Thyroid gland (tissue), 4 donors: ENCODE data around the gene PCK2. TPM values are rescaled to one million over a fixed set of nuclear protein-coding genes. Genes with fewer than 3 reads are reported as not detected.
A peak's percentile ranks its signal among the peaks of the same experiment; 100 is the strongest.

Experiments used
- DNase-seq, 2 donors: peaks; one replicate each; pipeline ENCODE4 v3.0.0-alpha.2; 2019
- H3K27ac ChIP-seq, 3 donors: fragments of 200-600 bp; sonication (generic); 1 replicate in 2 of 3; 2 replicates in 1 of 3; pipeline ENCODE4 v1.5.1; 2016 to 2019; ENCODE audit warnings: mild to moderate bottlenecking in 1 of 3, moderate library complexity in 1 of 3
- H3K27me3 ChIP-seq: fragments of 200-600 bp; sonication (generic); one replicate; pipeline ENCODE4 v1.5.1; 2019
- H3K36me3 ChIP-seq, 2 donors: fragments of 200-600 bp; sonication (generic); one replicate each; pipeline ENCODE4 v1.5.1; 2016 to 2019
- H3K4me1 ChIP-seq, 2 donors: fragments of 200-600 bp; sonication (generic); one replicate each; pipeline ENCODE4 v1.5.1; 2017 to 2019
- H3K4me3 ChIP-seq, 3 donors: fragments of 200-600 bp; sonication (generic); replicated peaks in 1 of 3; 1 replicate in 2 of 3; 2 replicates in 1 of 3; pipeline ENCODE4 v1.5.1; 2016; ENCODE audit warnings: mild to moderate bottlenecking in 1 of 3
- H3K9me3 ChIP-seq: fragments of 200-600 bp; sonication (generic); one replicate; pipeline ENCODE4 v1.5.1; 2017
- CTCF ChIP-seq, 6 experiments: fragments of 200-600 bp in 3 of 6; fragments of 450-650 bp in 3 of 6; sonication (generic) in 3 of 6; IDR thresholded peaks; one replicate each; pipeline ENCODE4 v1.5.1; 2016 to 2019; ENCODE audit warnings: antibody characterized with exemption in 6 of 6, mild to moderate bottlenecking in 2 of 6, inconsistent platforms in 1 of 6, moderate library complexity in 1 of 6
- POLR2A ChIP-seq, 2 donors: fragments of 450-650 bp; IDR thresholded peaks; one replicate each; pipeline ENCODE4 v1.6.1; 2017; ENCODE audit warnings: antibody characterized with exemption in 2 of 2, mild to moderate bottlenecking in 2 of 2, moderate library complexity in 1 of 2
- WGBS, 2 donors: methylation state at CpG; one replicate each; pipeline ENCODE4 v1.1.5; 2017; 5-methylcytosine and 5-hydroxymethylcytosine counted together
- intact Hi-C: fragments of 100-400 bp; cut with DNase I; formaldehyde crosslinking; loops from one replicate; pipeline ENCODE4 v1.15.1; 2023
- total RNA-seq, 4 donors: library from RNA; depleted of rRNA; stranded (reverse); fragments of >200 nt; gene quantifications; one replicate each; pipeline ENCODE4 v1.2.3, GENCODE V29; 2016

The PCK2 gene
- total RNA-seq, 4 donors from 2014 or later = 29.8 to 47.4 (median 39.3) TPM

GRCh38 chr14:24131549-24131966 lies 37.4 kb downstream of the PCK2 start:
- Histone ChIP-seq H3K27me3 (no peaks in the 10 kb centered on the region), H3K36me3 (no peaks in the 10 kb centered on the region), H3K4me1 (peaks cover 5 to 7% of the 10 kb centered on the region in 2 donors), H3K27ac (peak overlapping the region in 2 of 3 donors; percentile 16 to 56), H3K4me3 (no peak overlapping the region), H3K9me3 (no peaks in the 10 kb centered on the region)
- DNase-seq = no peak
- WGBS, 2 donors = 84 to 90% methylated on average over 6 to 15 of the region's 15 CpGs
- TF ChIP-seq CTCF (IDR thresholded peaks at IDR 0.05) (no peak), POLR2A (IDR thresholded peaks at IDR 0.05) (no peak)
- intact Hi-C loops = no loop called here

- TF ChIP-seq POLR2A (IDR thresholded peaks at IDR 0.05) (no peak), CTCF (IDR thresholded peaks at IDR 0.05) (no peak)
- Histone ChIP-seq H3K27me3 (no peaks in the 10 kb centered on the region), H3K9me3 (no peaks in the 10 kb centered on the region), H3K36me3 (no peaks in the 10 kb centered on the region), H3K27ac (peak overlapping the region in 1 of 3 donors; percentile 56), H3K4me1 (peaks cover 11 to 13% of the 10 kb centered on the region in 2 donors), H3K4me3 (no peak overlapping the region)
- 57 to 60% methylated on average over 18 to 23 of the region's 24 CpGs for WGBS, 2 donors
- intact Hi-C loops = no loop called here
- DNase-seq = peak; percentile 37 to 67
Measured at GRCh38 chr14:24132061-24132685, 38.1 kb downstream of the PCK2 start.

- DNase-seq = no peak
- TF ChIP-seq CTCF (IDR thresholded peaks at IDR 0.05) (no peak), POLR2A (IDR thresholded peaks at IDR 0.05) (no peak)
- Histone ChIP-seq H3K4me3 (no peak overlapping the region), H3K9me3 (no peaks in the 10 kb centered on the region), H3K4me1 (peaks cover 11 to 14% of the 10 kb centered on the region in 2 donors), H3K27me3 (no peaks in the 10 kb centered on the region), H3K36me3 (peaks cover 0 to 5% of the 10 kb centered on the region in 2 donors), H3K27ac (no peak overlapping the region)
- WGBS, 2 donors = 97 to 100% methylated on average over 2 of the region's 2 CpGs
- intact Hi-C loops = no loop called here
Measured at GRCh38 chr14:24132976-24133375, 38.9 kb downstream of the PCK2 start.

- DNase-seq = no peak
- peaks cover 11 to 14% of the 10 kb centered on the region in 2 donors for H3K4me1 ChIP-seq
- H3K36me3 ChIP-seq = peaks cover 7 to 12% of the 10 kb centered on the region in 2 donors
- H3K27ac ChIP-seq = no peak overlapping the region
- H3K4me3 ChIP-seq = no peak overlapping the region
- intact Hi-C loops = no loop called here
- H3K9me3 ChIP-seq = no peaks in the 10 kb centered on the region
- TF ChIP-seq POLR2A (IDR thresholded peaks at IDR 0.05) = no peak
- TF ChIP-seq CTCF (IDR thresholded peaks at IDR 0.05) = no peak
- H3K27me3 ChIP-seq = no peaks in the 10 kb centered on the region
- 93 to 95% methylated on average over 1 of the region's 1 CpG for WGBS, 2 donors
Measured at GRCh38 chr14:24133735-24134134, 39.6 kb downstream of the PCK2 start.

- peak overlapping the region in 2 of 3 donors; percentile 10 to 83 for H3K4me3 ChIP-seq
- peaks cover 14 to 15% of the 10 kb centered on the region in 2 donors for H3K36me3 ChIP-seq
- no peaks in the 10 kb centered on the region for H3K9me3 ChIP-seq
- WGBS, 2 donors = 4 to 6% methylated on average over 8 of the region's 9 CpGs
- H3K27ac ChIP-seq = peak overlapping the region; percentile 52 to 80 (median 62)
- TF ChIP-seq POLR2A (IDR thresholded peaks at IDR 0.05) (no peak), CTCF (IDR thresholded peaks at IDR 0.05) (no peak)
- DNase-seq = no peak
- H3K4me1 ChIP-seq = peaks cover 17 to 27% of the 10 kb centered on the region in 2 donors
- intact Hi-C loops = no loop called here
- H3K27me3 ChIP-seq = no peaks in the 10 kb centered on the region
Measured at GRCh38 chr14:24135584-24135833, 41.4 kb downstream of the PCK2 start.
